Measurements from ENCODE around the gene FNDC1. TPM values are rescaled to one million over a fixed set of nuclear protein-coding genes. Genes with fewer than 3 reads are reported as not detected.

FNDC1 gene
- total RNA-seq, 1 donor from 2014 or later: 0.64 TPM

DNA sequence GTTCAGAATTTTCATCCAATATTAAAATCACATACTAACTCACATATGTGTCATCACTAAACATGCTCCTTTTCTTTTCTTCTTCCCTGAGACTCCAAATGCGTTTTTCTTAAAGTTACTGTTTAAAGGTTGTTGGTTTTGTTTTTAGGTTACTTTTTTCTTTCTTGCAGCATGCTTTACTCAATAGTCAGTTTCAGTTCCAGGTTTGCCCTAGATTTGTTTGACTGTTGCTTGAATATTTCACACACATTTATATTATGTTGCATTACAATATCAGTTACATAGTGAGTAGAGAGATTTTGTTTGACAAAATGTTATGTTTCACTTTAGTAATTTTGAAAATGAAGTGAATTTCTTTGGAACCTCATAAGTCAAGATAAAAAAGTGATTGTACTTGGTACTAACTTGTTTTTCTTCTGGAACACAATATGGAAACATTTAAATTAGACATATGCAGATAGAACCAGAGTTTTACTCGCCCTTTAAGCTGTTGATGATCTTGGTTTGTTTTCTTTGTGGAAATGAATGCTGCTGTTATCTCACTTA lies 27.3 kb downstream of the FNDC1 start:
- Mint-ChIP-seq H3K36me3 (ENCODE audit: unreplicated experiment) (no peaks in the 10 kb centered on the region), H3K27me3 (ENCODE audit: unreplicated experiment) (no peaks in the 10 kb centered on the region), H3K4me1 (ENCODE audit: unreplicated experiment) (peaks cover 12% of the 10 kb centered on the region)

DNA sequence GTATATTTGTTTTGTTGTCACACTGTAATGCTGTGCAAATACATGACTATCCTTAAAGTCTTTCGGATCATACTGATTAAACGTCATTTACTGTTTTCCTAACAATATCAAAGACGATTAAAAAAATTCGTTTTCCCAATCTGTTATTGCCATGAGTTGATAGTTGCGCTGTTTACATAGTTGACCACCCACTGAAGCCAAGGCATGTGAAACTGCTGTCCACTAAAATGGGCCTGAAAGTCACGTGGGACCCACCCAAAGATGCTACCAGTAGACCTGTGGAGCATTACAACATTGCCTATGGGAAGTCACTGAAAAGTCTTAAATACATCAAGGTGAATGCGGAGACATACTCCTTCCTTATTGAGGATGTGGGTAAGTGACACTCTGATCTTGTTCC lies 28.1 kb downstream of the FNDC1 start:
- Mint-ChIP-seq H3K4me1 (ENCODE audit: unreplicated experiment) (peaks cover 12% of the 10 kb centered on the region), H3K36me3 (ENCODE audit: unreplicated experiment) (no peaks in the 10 kb centered on the region), H3K27me3 (ENCODE audit: unreplicated experiment) (no peaks in the 10 kb centered on the region), H3K4me3 (ENCODE audit: unreplicated experiment) (no peak overlapping the region), H3K9me3 (ENCODE audit: unreplicated experiment) (no peaks in the 10 kb centered on the region), H3K27ac (ENCODE audit: unreplicated experiment) (no peak overlapping the region)
- TF ChIP-seq, protein P1, sequence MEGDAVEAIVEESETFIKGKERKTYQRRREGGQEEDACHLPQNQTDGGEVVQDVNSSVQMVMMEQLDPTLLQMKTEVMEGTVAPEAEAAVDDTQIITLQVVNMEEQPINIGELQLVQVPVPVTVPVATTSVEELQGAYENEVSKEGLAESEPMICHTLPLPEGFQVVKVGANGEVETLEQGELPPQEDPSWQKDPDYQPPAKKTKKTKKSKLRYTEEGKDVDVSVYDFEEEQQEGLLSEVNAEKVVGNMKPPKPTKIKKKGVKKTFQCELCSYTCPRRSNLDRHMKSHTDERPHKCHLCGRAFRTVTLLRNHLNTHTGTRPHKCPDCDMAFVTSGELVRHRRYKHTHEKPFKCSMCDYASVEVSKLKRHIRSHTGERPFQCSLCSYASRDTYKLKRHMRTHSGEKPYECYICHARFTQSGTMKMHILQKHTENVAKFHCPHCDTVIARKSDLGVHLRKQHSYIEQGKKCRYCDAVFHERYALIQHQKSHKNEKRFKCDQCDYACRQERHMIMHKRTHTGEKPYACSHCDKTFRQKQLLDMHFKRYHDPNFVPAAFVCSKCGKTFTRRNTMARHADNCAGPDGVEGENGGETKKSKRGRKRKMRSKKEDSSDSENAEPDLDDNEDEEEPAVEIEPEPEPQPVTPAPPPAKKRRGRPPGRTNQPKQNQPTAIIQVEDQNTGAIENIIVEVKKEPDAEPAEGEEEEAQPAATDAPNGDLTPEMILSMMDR (IDR thresholded peaks at IDR 0.05): no peak
- no peak for DNase-seq (ENCODE audit: extremely low spot score, unreplicated experiment)

More for the DNA sequence above, 27.3 kb downstream of the FNDC1 start:
- no peak overlapping the region for H3K27ac Mint-ChIP-seq (ENCODE audit: unreplicated experiment)
- H3K9me3 Mint-ChIP-seq (ENCODE audit: unreplicated experiment): no peaks in the 10 kb centered on the region
- no peak for DNase-seq (ENCODE audit: extremely low spot score, unreplicated experiment)
- TF ChIP-seq, protein P1 (IDR thresholded peaks at IDR 0.05): no peak
- no peak overlapping the region for H3K4me3 Mint-ChIP-seq (ENCODE audit: unreplicated experiment)

DNA sequence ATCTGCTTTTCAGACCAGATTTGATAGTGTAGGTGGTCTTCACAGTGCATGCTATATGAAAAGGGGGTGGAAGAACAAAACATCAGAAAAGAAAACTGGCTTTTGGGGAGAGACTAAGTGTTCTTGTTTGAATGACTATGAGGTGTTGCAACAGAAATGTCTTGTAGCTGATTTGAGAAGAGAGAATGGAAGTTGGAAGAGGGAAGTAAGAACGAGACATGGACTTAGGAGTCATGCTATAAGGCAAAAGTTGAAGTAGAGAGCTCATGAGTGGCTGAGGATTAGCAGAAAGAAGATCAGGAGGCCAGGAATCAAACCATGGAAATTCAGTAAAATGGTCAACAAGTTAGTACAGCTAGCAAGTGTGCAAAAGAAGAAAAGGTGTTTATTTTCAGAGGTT lies 32.1 kb downstream of the FNDC1 start:
- no peaks in the 10 kb centered on the region for H3K27me3 Mint-ChIP-seq (ENCODE audit: unreplicated experiment)
- TF ChIP-seq, protein P1 (IDR thresholded peaks at IDR 0.05): no peak
- peaks cover 16% of the 10 kb centered on the region for H3K4me1 Mint-ChIP-seq (ENCODE audit: unreplicated experiment)
- no peaks in the 10 kb centered on the region for H3K9me3 Mint-ChIP-seq (ENCODE audit: unreplicated experiment)
- H3K4me3 Mint-ChIP-seq (ENCODE audit: unreplicated experiment): no peak overlapping the region
- H3K36me3 Mint-ChIP-seq (ENCODE audit: unreplicated experiment): no peaks in the 10 kb centered on the region
- H3K27ac Mint-ChIP-seq (ENCODE audit: unreplicated experiment): no peak overlapping the region
- DNase-seq (ENCODE audit: extremely low spot score, unreplicated experiment): no peak

DNA sequence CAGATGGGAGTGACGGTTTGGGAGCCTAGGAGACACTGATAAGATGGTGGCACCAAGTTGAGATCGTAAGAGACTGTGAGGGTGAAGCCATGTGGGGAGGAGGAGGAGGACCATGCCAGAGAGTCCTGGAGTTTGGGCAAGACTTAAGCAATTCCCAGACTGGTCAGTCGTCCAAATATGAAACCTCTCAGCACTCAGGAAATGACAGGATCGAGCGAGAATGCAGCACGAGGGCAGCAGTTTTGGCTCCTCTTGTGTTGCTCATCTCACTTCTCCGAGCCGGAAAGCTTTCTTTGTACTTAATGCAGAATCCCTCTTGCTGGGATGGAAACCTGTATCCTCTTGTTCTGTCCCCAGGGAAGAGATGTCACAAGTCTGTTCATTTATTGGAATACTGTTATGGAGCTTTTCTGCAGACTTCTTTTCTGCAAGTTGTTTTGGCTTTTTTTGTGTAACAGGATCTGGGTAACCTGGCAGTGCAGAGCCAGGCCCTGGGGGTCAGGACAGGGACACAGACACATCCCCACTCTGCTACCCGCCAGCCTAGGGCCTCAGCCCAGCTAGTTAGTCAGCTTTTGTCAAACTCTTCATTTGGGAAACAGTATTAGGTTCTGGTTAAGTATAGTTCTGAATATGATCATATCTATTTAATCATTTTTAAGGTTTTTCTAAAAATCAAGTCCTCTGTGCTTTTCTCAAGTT lies 34.3 kb downstream of the FNDC1 start:
- TF ChIP-seq, protein P1 (IDR thresholded peaks at IDR 0.05): no peak
- H3K27ac Mint-ChIP-seq (ENCODE audit: unreplicated experiment): peak overlapping the region; percentile 20
- no peak overlapping the region for H3K4me3 Mint-ChIP-seq (ENCODE audit: unreplicated experiment)
- DNase-seq (ENCODE audit: extremely low spot score, unreplicated experiment): no peak
- H3K9me3 Mint-ChIP-seq (ENCODE audit: unreplicated experiment): no peaks in the 10 kb centered on the region
- H3K36me3 Mint-ChIP-seq (ENCODE audit: unreplicated experiment): no peaks in the 10 kb centered on the region
- H3K27me3 Mint-ChIP-seq (ENCODE audit: unreplicated experiment): no peaks in the 10 kb centered on the region
- H3K4me1 Mint-ChIP-seq (ENCODE audit: unreplicated experiment): peaks cover 16% of the 10 kb centered on the region

DNA sequence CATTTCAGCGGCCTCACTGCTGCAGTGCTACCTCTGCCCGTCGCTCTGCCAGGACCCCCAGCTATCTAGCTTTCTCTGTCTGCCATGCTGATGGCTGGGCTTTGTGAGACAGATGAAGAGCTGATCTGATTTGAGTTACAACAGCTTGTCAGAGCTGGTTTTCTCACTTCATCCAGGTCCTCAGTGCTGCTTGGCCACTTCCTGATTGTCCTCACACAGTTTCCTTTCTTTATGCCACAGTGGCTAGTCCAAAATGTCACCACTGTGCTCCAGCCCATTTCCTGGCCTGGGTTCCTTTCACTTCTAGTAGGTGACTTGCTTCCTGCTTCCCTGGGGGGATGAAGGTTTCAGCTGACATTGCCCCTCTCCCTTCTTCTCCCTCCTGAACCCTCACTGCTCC lies 35.4 kb downstream of the FNDC1 start:
- H3K27me3 Mint-ChIP-seq (ENCODE audit: unreplicated experiment): no peaks in the 10 kb centered on the region
- no peak for DNase-seq (ENCODE audit: extremely low spot score, unreplicated experiment)
- no peaks in the 10 kb centered on the region for H3K36me3 Mint-ChIP-seq (ENCODE audit: unreplicated experiment)
- TF ChIP-seq, protein P1 (IDR thresholded peaks at IDR 0.05): no peak
- no peak overlapping the region for H3K27ac Mint-ChIP-seq (ENCODE audit: unreplicated experiment)
- peaks cover 16% of the 10 kb centered on the region for H3K4me1 Mint-ChIP-seq (ENCODE audit: unreplicated experiment)
- H3K4me3 Mint-ChIP-seq (ENCODE audit: unreplicated experiment): no peak overlapping the region
- H3K9me3 Mint-ChIP-seq (ENCODE audit: unreplicated experiment): no peaks in the 10 kb centered on the region

All from osteocyte (in vitro differentiated cells).